CD4-positive, alpha-beta T cell treated with Interleukin-2 at 100 ng/mL for 4 hours (primary cell): ENCODE measurements around the gene TAL1.
"Not testable (repeated sequence)": the region's sequence is repeated elsewhere in the genome, so short reads cannot be mapped to it uniquely, and the experiment has no call there.

ENCODE experiments used
- DNase-seq: peaks from one replicate; pipeline ENCODE4 v3.0.0-alpha.2; 2020; ENCODE audit warnings: low spot score

Gene TAL1

GRCh38 chr1:47232187-47232874 is at the start of gene TAL1:
TAL1 (minus strand) TSS chr1:47232225; CDS start chr1:47225888, 6,337 bp downstream.
- no peak for DNase-seq

- DNase-seq, result no peak
These were observed 48.1 kb upstream of the TAL1 start for GRCh38 chr1:47280142-47280541.

- DNase-seq, result no peak
These were observed 44.8 kb upstream of the TAL1 start for GRCh38 chr1:47276850-47277249.

- DNase-seq, result not testable (repeated sequence)
These were observed 43.8 kb upstream of the TAL1 start for GRCh38 chr1:47275811-47276210.

- not testable (repeated sequence) for DNase-seq
These were observed 33.5 kb upstream of the TAL1 start for GRCh38 chr1:47265529-47265928.

- DNase-seq, result peak; percentile 49
These were observed 30.9 kb upstream of the TAL1 start for GRCh38 chr1:47262787-47263413.

GRCh38 chr1:47257224-47257623 is 25.2 kb upstream of the TAL1 start:
- no peak for DNase-seq

- no peak for DNase-seq
These were observed 20.8 kb upstream of the TAL1 start for GRCh38 chr1:47252795-47253194.

GRCh38 chr1:47252369-47252768 is 20.3 kb upstream of the TAL1 start:
- DNase-seq, result no peak

GRCh38 chr1:47249755-47250154 is 17.7 kb upstream of the TAL1 start:
- no peak for DNase-seq

- DNase-seq, result no peak
These were observed 12.4 kb upstream of the TAL1 start for GRCh38 chr1:47244339-47244862.

- DNase-seq, result no peak
These were observed 11.9 kb upstream of the TAL1 start for GRCh38 chr1:47243910-47244309.

GRCh38 chr1:47241114-47242113 is 9.4 kb upstream of the TAL1 start:
- no peak for DNase-seq

- DNase-seq, result no peak
These were observed 7.0 kb upstream of the TAL1 start for GRCh38 chr1:47238935-47239592.

GRCh38 chr1:47235806-47236205 is 3.8 kb upstream of the TAL1 start:
- no peak for DNase-seq

GRCh38 chr1:47235241-47235681 is 3.2 kb upstream of the TAL1 start:
- DNase-seq, result no peak

GRCh38 chr1:47233186-47233585 is 1.2 kb upstream of the TAL1 start:
- DNase-seq, result no peak

- no peak for DNase-seq
These were observed 481 bp downstream of the TAL1 start for GRCh38 chr1:47231301-47232186.

GRCh38 chr1:47230692-47231300 is 1.2 kb downstream of the TAL1 start:
- no peak for DNase-seq
